Stomach smooth muscle (tissue), 2 donors: ENCODE results near the gene DOCK9.

Source experiments
- H3K27ac ChIP-seq: one replicate; pipeline ENCODE4 v1.7.0; 2013; ENCODE audit warnings: mild to moderate bottlenecking, low read length, inconsistent platforms
- H3K27me3 ChIP-seq, 2 donors: one replicate each; pipeline ENCODE4 v1.7.0; 2013; ENCODE audit warnings: low read length in 2 of 2; ENCODE audit not compliant: insufficient read depth in 2 of 2, control insufficient read depth in 1 of 2
- H3K36me3 ChIP-seq, 2 donors: one replicate each; pipeline ENCODE4 v1.7.0; 2013; ENCODE audit warnings: low read length in 2 of 2; ENCODE audit not compliant: control insufficient read depth in 2 of 2, insufficient read depth in 2 of 2
- H3K4me1 ChIP-seq: one replicate; pipeline ENCODE4 v1.7.0; 2013; ENCODE audit warnings: low read length; ENCODE audit not compliant: control insufficient read depth, insufficient read depth
- H3K4me3 ChIP-seq, 2 donors: one replicate each; pipeline ENCODE4 v1.7.0; 2013; ENCODE audit warnings: low read length in 2 of 2
- H3K9ac ChIP-seq, 2 donors: one replicate each; pipeline ENCODE4 v1.7.0; 2013; ENCODE audit warnings: low read length in 2 of 2, mild to moderate bottlenecking in 1 of 2
- H3K9me3 ChIP-seq, 2 donors: one replicate each; pipeline ENCODE4 v1.7.0; 2013; ENCODE audit warnings: low read length in 2 of 2; ENCODE audit not compliant: control insufficient read depth in 2 of 2
- donor health status: healthy.
- donor health status: Pancreatic carcinoma.

Gene DOCK9

GRCh38 chr13:98810746-98811145 lies 167.1 kb downstream of the DOCK9 start:
- Histone ChIP-seq H3K27ac (no peak overlapping the region), H3K9ac (no peak overlapping the region), H3K4me3 (no peak overlapping the region), H3K9me3 (no peaks in the 10 kb centered on the region), H3K36me3 (peaks cover 16 to 20% of the 10 kb centered on the region in 2 donors), H3K27me3 (no peaks in the 10 kb centered on the region), H3K4me1 (no peaks in the 10 kb centered on the region)

DNA sequence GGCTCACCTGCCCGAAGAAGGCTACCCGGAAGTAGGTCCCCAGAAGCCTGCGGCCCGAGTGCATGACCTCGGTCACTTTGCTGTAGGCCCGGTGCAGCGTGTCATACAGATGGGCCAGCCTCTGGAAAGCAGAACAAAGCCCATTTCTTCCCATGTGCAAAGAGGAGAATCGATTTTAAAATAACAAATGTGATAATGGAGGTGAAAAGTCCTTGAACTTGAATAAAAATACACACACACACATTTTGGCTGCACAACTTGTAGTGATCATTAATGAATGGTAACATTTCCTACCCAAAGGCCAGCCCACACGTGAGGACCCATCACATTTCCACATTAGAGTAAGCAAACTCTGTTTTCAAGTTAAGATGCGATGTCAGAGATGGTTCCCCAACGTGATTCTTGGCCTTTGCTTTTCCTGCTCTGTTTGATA lies 168.5 kb downstream of the DOCK9 start:
- no peak overlapping the region for H3K9ac ChIP-seq
- H3K36me3 ChIP-seq = peaks cover 21 to 32% of the 10 kb centered on the region in 2 donors
- H3K27ac ChIP-seq = no peak overlapping the region

GRCh38 chr13:98807774-98808173 lies 170.1 kb downstream of the DOCK9 start:
- Histone ChIP-seq H3K36me3 (peaks cover 28 to 41% of the 10 kb centered on the region in 2 donors), H3K9me3 (no peaks in the 10 kb centered on the region), H3K27me3 (no peaks in the 10 kb centered on the region)

More for the DNA sequence above, 168.5 kb downstream of the DOCK9 start:
- H3K4me3 ChIP-seq = no peak overlapping the region
- no peaks in the 10 kb centered on the region for H3K27me3 ChIP-seq
- no peaks in the 10 kb centered on the region for H3K4me1 ChIP-seq
- no peaks in the 10 kb centered on the region for H3K9me3 ChIP-seq

DNA sequence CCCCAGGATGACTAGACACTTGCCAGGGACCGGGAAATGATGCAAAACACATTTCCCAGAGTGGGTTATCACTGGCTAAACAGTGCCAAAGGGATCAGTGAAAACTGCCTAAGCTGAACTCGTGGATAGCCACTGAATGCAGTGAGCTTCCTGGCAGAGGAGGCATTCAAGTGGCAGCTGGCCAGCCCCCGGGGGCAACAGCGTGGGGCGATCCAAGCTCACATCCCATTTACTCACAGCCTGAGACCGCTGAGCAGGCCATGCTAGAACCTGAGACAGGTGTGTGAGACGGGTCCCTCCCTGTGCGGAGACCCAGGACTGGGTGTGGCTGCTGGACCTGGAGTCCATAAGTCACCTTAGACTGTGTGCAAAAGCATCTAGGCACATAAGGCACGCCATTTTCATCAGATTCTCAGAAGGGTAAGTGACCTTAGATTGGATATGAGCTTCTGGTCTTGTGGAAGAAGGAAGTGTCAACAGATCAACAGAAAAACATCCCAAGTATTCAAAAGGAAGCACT lies 173.5 kb downstream of the DOCK9 start:
- Histone ChIP-seq H3K4me3 (no peak overlapping the region), H3K27ac (no peak overlapping the region), H3K9ac (no peak overlapping the region), H3K36me3 (peaks cover 27 to 38% of the 10 kb centered on the region in 2 donors), H3K27me3 (no peaks in the 10 kb centered on the region), H3K4me1 (no peaks in the 10 kb centered on the region), H3K9me3 (no peaks in the 10 kb centered on the region)

More at GRCh38 chr13:98807774-98808173, 170.1 kb downstream of the DOCK9 start:
- Histone ChIP-seq H3K9ac (no peak overlapping the region), H3K27ac (no peak overlapping the region), H3K4me1 (no peaks in the 10 kb centered on the region), H3K4me3 (no peak overlapping the region)

DNA sequence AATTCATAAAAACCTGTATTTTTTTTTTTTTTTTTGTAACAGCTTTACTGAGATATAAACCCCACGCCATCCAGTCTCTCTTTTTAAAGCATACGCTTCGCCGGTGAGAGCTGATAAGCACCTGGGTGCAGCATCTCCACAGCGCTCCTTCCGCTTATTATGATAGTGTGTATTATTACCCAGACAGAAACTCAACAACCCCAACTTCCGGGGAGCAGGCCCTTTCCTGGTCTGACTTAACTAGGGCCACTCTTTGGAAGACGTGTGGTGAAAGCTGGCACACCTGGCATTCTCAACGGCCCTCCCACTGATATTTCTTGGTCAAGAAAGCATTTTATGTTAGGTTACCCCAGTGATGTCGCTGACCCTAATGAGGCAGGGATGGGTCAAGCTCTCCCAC lies 173.9 kb downstream of the DOCK9 start:
- peaks cover 27 to 35% of the 10 kb centered on the region in 2 donors for H3K36me3 ChIP-seq
- no peaks in the 10 kb centered on the region for H3K9me3 ChIP-seq
- H3K9ac ChIP-seq = no peak overlapping the region
- H3K27ac ChIP-seq = no peak overlapping the region
- H3K4me3 ChIP-seq = no peak overlapping the region
- no peaks in the 10 kb centered on the region for H3K4me1 ChIP-seq
- H3K27me3 ChIP-seq = no peaks in the 10 kb centered on the region

GRCh38 chr13:98803111-98803561 lies 174.7 kb downstream of the DOCK9 start:
- no peak overlapping the region for H3K27ac ChIP-seq

GRCh38 chr13:98802559-98802958 lies 175.3 kb downstream of the DOCK9 start:
- H3K27ac ChIP-seq = no peak overlapping the region
- H3K9ac ChIP-seq = no peak overlapping the region
- H3K36me3 ChIP-seq = peaks cover 35 to 40% of the 10 kb centered on the region in 2 donors
- no peaks in the 10 kb centered on the region for H3K4me1 ChIP-seq
- no peak overlapping the region for H3K4me3 ChIP-seq
- H3K27me3 ChIP-seq = no peaks in the 10 kb centered on the region
- no peaks in the 10 kb centered on the region for H3K9me3 ChIP-seq

More at GRCh38 chr13:98803111-98803561, 174.7 kb downstream of the DOCK9 start:
- H3K27me3 ChIP-seq = no peaks in the 10 kb centered on the region
- no peaks in the 10 kb centered on the region for H3K4me1 ChIP-seq
- H3K36me3 ChIP-seq = peaks cover 31 to 38% of the 10 kb centered on the region in 2 donors
- no peak overlapping the region for H3K4me3 ChIP-seq
- H3K9me3 ChIP-seq = no peaks in the 10 kb centered on the region
- H3K9ac ChIP-seq = no peak overlapping the region

DNA sequence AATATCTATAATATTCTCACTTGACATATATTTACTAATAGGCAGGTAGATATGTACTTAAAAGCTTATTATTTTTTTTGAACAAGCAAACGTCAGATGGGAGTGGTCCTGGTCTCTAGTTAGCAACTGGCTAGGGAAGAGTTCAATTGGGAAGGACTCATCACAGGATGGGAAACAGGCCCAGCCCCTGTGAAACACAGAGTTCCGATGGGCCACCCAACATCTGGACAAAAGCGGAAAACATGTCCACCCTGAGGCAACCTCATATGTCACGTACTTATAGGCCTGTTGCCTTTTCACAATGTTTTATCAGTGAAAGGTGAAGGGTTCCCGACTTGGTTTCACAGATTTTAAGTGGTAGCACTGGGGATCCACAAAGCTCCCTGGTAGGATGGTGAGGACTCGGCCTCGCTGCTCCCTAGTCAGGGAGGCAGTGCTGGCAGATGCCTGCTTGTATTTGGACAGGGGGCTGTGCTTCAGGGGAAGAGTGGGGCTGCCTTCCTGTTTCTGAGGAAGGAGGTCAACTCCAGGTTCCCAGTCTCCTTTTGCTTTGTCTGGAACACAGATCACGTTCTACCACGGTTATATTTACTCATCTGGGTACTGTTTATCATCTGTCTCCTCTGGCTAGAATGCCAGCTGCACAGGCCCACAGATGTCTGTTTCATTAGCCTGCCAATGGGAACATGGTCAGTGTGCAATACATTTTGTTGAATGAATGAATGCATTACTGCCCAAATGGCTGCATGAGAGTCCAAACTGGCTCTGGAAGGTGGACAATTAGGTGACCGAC lies 176.0 kb downstream of the DOCK9 start:
- Histone ChIP-seq H3K4me3 (no peak overlapping the region), H3K9ac (no peak overlapping the region), H3K4me1 (no peaks in the 10 kb centered on the region), H3K27ac (peak overlapping the region; percentile 18), H3K27me3 (no peaks in the 10 kb centered on the region), H3K36me3 (peaks cover 37 to 43% of the 10 kb centered on the region in 2 donors), H3K9me3 (no peaks in the 10 kb centered on the region)

DNA sequence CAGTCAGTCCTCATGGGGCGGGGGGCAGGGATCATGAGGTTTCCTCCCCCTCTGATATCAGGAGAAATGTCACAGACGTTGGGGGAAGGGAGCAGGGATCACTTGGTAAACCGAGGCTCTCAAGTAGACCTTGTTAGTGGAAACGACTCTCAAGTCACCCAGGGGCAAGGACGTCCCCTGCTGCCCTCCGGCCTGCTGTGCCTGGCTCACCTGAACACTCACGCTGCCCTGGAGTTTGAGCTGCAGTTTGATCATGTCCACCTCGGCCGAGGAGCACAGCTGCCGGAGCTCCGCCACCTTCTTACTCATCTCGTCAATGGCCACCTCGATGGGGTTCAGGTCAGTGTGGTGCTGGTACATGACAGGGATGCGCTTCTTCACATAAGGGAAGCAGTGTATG lies 177.8 kb downstream of the DOCK9 start:
- H3K27me3 ChIP-seq = no peaks in the 10 kb centered on the region
- no peak overlapping the region for H3K9ac ChIP-seq
- no peaks in the 10 kb centered on the region for H3K4me1 ChIP-seq
- H3K9me3 ChIP-seq = no peaks in the 10 kb centered on the region
- no peak overlapping the region for H3K4me3 ChIP-seq
- H3K36me3 ChIP-seq = peaks cover 48% of the 10 kb centered on the region in 2 donors
- no peak overlapping the region for H3K27ac ChIP-seq

GRCh38 chr13:98798849-98799645 lies 178.8 kb downstream of the DOCK9 start:
- H3K4me3 ChIP-seq = no peak overlapping the region
- no peaks in the 10 kb centered on the region for H3K27me3 ChIP-seq
- no peaks in the 10 kb centered on the region for H3K4me1 ChIP-seq
- H3K9me3 ChIP-seq = no peaks in the 10 kb centered on the region
- no peak overlapping the region for H3K27ac ChIP-seq
- peaks cover 47 to 48% of the 10 kb centered on the region in 2 donors for H3K36me3 ChIP-seq
- no peak overlapping the region for H3K9ac ChIP-seq
